ENCODE data around the gene GNB1.

GNB1 gene

GRCh38 chr1:1926346-1926811 is 35.5 kb upstream of the GNB1 start:
- H3K27me3 ChIP-seq (ENCODE audit: control insufficient read depth, low read length): no peaks in the 10 kb centered on the region
- TF ChIP-seq, protein P1, sequence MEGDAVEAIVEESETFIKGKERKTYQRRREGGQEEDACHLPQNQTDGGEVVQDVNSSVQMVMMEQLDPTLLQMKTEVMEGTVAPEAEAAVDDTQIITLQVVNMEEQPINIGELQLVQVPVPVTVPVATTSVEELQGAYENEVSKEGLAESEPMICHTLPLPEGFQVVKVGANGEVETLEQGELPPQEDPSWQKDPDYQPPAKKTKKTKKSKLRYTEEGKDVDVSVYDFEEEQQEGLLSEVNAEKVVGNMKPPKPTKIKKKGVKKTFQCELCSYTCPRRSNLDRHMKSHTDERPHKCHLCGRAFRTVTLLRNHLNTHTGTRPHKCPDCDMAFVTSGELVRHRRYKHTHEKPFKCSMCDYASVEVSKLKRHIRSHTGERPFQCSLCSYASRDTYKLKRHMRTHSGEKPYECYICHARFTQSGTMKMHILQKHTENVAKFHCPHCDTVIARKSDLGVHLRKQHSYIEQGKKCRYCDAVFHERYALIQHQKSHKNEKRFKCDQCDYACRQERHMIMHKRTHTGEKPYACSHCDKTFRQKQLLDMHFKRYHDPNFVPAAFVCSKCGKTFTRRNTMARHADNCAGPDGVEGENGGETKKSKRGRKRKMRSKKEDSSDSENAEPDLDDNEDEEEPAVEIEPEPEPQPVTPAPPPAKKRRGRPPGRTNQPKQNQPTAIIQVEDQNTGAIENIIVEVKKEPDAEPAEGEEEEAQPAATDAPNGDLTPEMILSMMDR (IDR thresholded peaks at IDR 0.05; ENCODE audit: low read depth, low read length, poor library complexity, severe bottlenecking): no peak
- no peak for TF ChIP-seq EZH2phosphoT487 (IDR thresholded peaks at IDR 0.05; ENCODE audit: borderline replicate concordance, low read length)
- no peaks in the 10 kb centered on the region for H3K9me2 ChIP-seq (replicated peaks; ENCODE audit: control insufficient read depth, low read length)
- no peaks in the 10 kb centered on the region for H3K36me3 ChIP-seq (ENCODE audit: control insufficient read depth, low read length)
- H3K4me2 ChIP-seq (ENCODE audit: low read length): no peak overlapping the region
- no peaks in the 10 kb centered on the region for H3K79me2 ChIP-seq (ENCODE audit: control insufficient read depth, low read length)
- H3K4me3 ChIP-seq (ENCODE audit: low read length): no peak overlapping the region
- no peaks in the 10 kb centered on the region for H3F3A ChIP-seq (ENCODE audit: control insufficient read depth, insufficient read depth)
- no peaks in the 10 kb centered on the region for H3K4me1 ChIP-seq (ENCODE audit: control insufficient read depth, low read length)
- no peaks in the 10 kb centered on the region for H3K9me3 ChIP-seq (ENCODE audit: control insufficient read depth, insufficient read depth, low read length)
- H3K27ac ChIP-seq (ENCODE audit: low read depth, low read length): no peak overlapping the region
- no peaks in the 10 kb centered on the region for H4K20me1 ChIP-seq (ENCODE audit: control insufficient read depth, insufficient read depth, low read depth, low read length)

DNA sequence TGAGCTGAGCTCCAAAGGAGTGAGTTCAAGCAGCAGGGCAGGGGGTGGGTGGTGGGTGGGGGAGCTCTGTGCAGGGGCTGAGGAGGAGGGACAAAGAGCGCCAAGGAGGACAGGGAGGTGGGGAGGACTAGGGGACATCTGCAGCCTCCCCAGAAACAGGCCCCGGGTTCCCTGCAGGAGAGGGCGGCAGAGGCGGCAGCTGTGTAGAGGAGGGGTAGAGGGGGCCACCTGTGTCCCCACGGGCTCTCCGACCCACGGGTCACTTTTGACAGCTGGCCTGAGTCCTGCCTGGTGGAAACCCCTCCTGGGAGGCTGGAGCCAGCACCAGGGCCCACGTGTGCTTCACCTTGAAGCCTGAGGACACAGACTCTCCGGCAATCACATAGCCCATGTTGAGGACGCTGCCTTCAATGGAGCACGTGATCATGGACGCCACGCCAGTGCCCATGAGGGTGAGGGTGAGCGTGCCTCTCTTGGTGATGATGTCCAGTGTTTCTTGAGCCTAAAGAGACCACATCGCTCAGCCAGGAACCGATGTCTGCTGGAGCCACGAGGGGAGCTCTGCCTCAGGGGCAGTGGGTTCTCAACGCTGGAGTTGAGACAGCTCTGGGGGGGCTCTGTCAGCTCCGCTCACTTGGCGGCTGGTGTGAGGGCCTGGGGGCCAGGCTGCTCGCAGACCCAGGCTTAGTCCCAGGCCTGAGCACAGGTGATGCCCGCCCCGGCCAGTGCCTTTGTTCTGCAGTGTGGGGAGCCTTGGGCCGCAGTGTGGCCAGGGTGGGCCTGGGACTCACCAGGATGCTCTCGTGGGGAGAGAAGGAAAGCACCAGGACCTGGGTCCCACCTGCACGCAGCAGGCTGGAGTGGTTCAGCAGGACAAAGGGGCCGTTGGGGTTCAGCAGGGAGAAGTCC is 34.8 kb upstream of the GNB1 start:
- H3K36me3 ChIP-seq (ENCODE audit: control insufficient read depth, low read length): no peaks in the 10 kb centered on the region
- no peaks in the 10 kb centered on the region for H3K9me3 ChIP-seq (ENCODE audit: control insufficient read depth, insufficient read depth, low read length)
- TF ChIP-seq, protein P1 (IDR thresholded peaks at IDR 0.05; ENCODE audit: low read depth, low read length, poor library complexity, severe bottlenecking): no peak
- TF ChIP-seq EZH2phosphoT487 (IDR thresholded peaks at IDR 0.05; ENCODE audit: borderline replicate concordance, low read length): no peak
- H3K4me1 ChIP-seq (ENCODE audit: control insufficient read depth, low read length): no peaks in the 10 kb centered on the region
- H3K4me3 ChIP-seq (ENCODE audit: low read length): no peak overlapping the region
- H3K4me2 ChIP-seq (ENCODE audit: low read length): no peak overlapping the region
- H4K20me1 ChIP-seq (ENCODE audit: control insufficient read depth, insufficient read depth, low read depth, low read length): no peaks in the 10 kb centered on the region
- no peak overlapping the region for H3K27ac ChIP-seq (ENCODE audit: low read depth, low read length)
- H3K79me2 ChIP-seq (ENCODE audit: control insufficient read depth, low read length): no peaks in the 10 kb centered on the region
- no peaks in the 10 kb centered on the region for H3K9me2 ChIP-seq (replicated peaks; ENCODE audit: control insufficient read depth, low read length)
- no peaks in the 10 kb centered on the region for H3F3A ChIP-seq (ENCODE audit: control insufficient read depth, insufficient read depth)
- H3K27me3 ChIP-seq (ENCODE audit: control insufficient read depth, low read length): no peaks in the 10 kb centered on the region

- TF ChIP-seq, protein P1 (IDR thresholded peaks at IDR 0.05; ENCODE audit: low read depth, low read length, poor library complexity, severe bottlenecking): no peak
- TF ChIP-seq EZH2phosphoT487 (IDR thresholded peaks at IDR 0.05; ENCODE audit: borderline replicate concordance, low read length): no peak
- Histone ChIP-seq H3K9me3 (ENCODE audit: control insufficient read depth, insufficient read depth, low read length) (no peaks in the 10 kb centered on the region), H3K36me3 (ENCODE audit: control insufficient read depth, low read length) (no peaks in the 10 kb centered on the region), H3K27me3 (ENCODE audit: control insufficient read depth, low read length) (no peaks in the 10 kb centered on the region), H3K27ac (ENCODE audit: low read depth, low read length) (no peak overlapping the region), H4K20me1 (ENCODE audit: control insufficient read depth, insufficient read depth, low read depth, low read length) (no peaks in the 10 kb centered on the region), H3K4me3 (ENCODE audit: low read length) (no peak overlapping the region), H3K79me2 (ENCODE audit: control insufficient read depth, low read length) (no peaks in the 10 kb centered on the region), H3K4me2 (ENCODE audit: low read length) (no peak overlapping the region), H3K9me2 (replicated peaks; ENCODE audit: control insufficient read depth, low read length) (no peaks in the 10 kb centered on the region), H3K4me1 (ENCODE audit: control insufficient read depth, low read length) (peaks cover 2% of the 10 kb centered on the region), H3F3A (ENCODE audit: control insufficient read depth, insufficient read depth) (no peaks in the 10 kb centered on the region)
Observed at GRCh38 chr1:1924849-1925248, 34.0 kb upstream of the GNB1 start.

All from DOHH2 (cell line).